ENCODE results near the gene C2. TPM values are rescaled to one million over a fixed set of nuclear protein-coding genes. Genes with fewer than 3 reads are reported as not detected.

The C2 gene
- total RNA-seq, 1 donor from 2014 or later, result 0.65 TPM

DNA sequence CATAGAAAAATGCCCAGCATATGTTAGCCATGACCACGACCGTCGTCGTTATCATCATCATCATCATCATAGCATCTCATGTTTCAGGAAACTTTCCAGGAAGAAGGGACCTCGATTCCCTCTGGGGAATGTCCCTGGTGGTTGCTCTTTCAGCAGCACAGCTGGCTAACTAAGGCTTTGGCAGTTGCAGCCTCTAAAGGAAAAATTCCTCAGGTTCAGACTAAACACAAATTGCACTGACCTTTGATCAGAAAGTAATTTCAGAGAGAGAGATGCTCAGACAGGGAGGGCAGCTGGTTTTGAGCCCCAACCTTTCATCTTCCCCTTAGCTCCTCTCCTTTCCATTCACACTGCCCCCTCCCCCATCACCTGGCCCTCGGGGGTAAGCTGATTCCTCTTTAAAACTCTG, 12.7 kb downstream of the C2 start:
- Mint-ChIP-seq H3K27ac (no peak overlapping the region), H3K36me3 (ENCODE audit: insufficient read depth) (no peaks in the 10 kb centered on the region), H3K4me3 (ENCODE audit: low read depth) (no peak overlapping the region)

DNA sequence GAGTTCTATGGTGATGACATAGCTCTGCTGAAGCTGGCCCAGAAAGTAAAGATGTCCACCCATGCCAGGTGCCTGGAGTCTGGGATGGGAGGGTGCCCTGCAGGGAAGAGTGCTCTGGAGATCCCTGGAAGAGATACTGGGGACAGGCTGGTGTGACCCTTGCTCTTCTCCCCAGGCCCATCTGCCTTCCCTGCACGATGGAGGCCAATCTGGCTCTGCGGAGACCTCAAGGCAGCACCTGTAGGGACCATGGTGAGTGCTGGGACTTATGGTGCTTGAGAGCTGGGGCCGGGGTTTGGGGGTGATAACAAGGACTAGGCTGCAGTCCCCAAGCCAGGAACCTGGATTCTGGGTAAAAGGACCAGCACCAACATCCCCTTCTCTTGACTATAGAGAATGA, 16.2 kb downstream of the C2 start:
- TF ChIP-seq, protein P1, sequence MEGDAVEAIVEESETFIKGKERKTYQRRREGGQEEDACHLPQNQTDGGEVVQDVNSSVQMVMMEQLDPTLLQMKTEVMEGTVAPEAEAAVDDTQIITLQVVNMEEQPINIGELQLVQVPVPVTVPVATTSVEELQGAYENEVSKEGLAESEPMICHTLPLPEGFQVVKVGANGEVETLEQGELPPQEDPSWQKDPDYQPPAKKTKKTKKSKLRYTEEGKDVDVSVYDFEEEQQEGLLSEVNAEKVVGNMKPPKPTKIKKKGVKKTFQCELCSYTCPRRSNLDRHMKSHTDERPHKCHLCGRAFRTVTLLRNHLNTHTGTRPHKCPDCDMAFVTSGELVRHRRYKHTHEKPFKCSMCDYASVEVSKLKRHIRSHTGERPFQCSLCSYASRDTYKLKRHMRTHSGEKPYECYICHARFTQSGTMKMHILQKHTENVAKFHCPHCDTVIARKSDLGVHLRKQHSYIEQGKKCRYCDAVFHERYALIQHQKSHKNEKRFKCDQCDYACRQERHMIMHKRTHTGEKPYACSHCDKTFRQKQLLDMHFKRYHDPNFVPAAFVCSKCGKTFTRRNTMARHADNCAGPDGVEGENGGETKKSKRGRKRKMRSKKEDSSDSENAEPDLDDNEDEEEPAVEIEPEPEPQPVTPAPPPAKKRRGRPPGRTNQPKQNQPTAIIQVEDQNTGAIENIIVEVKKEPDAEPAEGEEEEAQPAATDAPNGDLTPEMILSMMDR (IDR thresholded peaks at IDR 0.05; ENCODE audit: unreplicated experiment), result no peak
- Mint-ChIP-seq H3K27me3 (peaks cover 11% of the 10 kb centered on the region), H3K4me3 (ENCODE audit: low read depth) (no peak overlapping the region), H3K36me3 (ENCODE audit: insufficient read depth) (no peaks in the 10 kb centered on the region), H3K9me3 (ENCODE audit: low read depth) (no peaks in the 10 kb centered on the region), H3K27ac (no peak overlapping the region), H3K4me1 (ENCODE audit: low read depth) (peaks cover 19% of the 10 kb centered on the region)
- no peak for DNase-seq (ENCODE audit: low spot score, unreplicated experiment)

More for the DNA sequence above, 12.7 kb downstream of the C2 start:
- peaks cover 4% of the 10 kb centered on the region for H3K4me1 Mint-ChIP-seq (ENCODE audit: low read depth)
- TF ChIP-seq, protein P1 (IDR thresholded peaks at IDR 0.05; ENCODE audit: unreplicated experiment), result no peak
- peaks cover 5% of the 10 kb centered on the region for H3K27me3 Mint-ChIP-seq
- no peak for DNase-seq (ENCODE audit: low spot score, unreplicated experiment)
- no peaks in the 10 kb centered on the region for H3K9me3 Mint-ChIP-seq (ENCODE audit: low read depth)

GRCh38 chr6:31945154-31945506, 17.6 kb downstream of the C2 start:
- no peaks in the 10 kb centered on the region for H3K36me3 Mint-ChIP-seq (ENCODE audit: insufficient read depth)
- no peak for DNase-seq (ENCODE audit: low spot score, unreplicated experiment)
- peak overlapping the region; percentile 71 for H3K27ac Mint-ChIP-seq
- H3K9me3 Mint-ChIP-seq (ENCODE audit: low read depth), result no peaks in the 10 kb centered on the region
- H3K4me1 Mint-ChIP-seq (ENCODE audit: low read depth), result peaks cover 19% of the 10 kb centered on the region
- H3K4me3 Mint-ChIP-seq (ENCODE audit: low read depth), result no peak overlapping the region
- TF ChIP-seq, protein P1 (IDR thresholded peaks at IDR 0.05; ENCODE audit: unreplicated experiment), result no peak
- peaks cover 11% of the 10 kb centered on the region for H3K27me3 Mint-ChIP-seq

- peaks cover 17% of the 10 kb centered on the region for H3K4me1 Mint-ChIP-seq (ENCODE audit: low read depth)
- no peak for DNase-seq (ENCODE audit: low spot score, unreplicated experiment)
- TF ChIP-seq, protein P1 (IDR thresholded peaks at IDR 0.05; ENCODE audit: unreplicated experiment), result no peak
- no peaks in the 10 kb centered on the region for H3K9me3 Mint-ChIP-seq (ENCODE audit: low read depth)
- peaks cover 11% of the 10 kb centered on the region for H3K27me3 Mint-ChIP-seq
- peak within 1 kb of the TSS; percentile 71 for H3K27ac Mint-ChIP-seq
- H3K4me3 Mint-ChIP-seq (ENCODE audit: low read depth), result peak within 1 kb of the TSS; percentile 33
- no peaks in the 10 kb centered on the region for H3K36me3 Mint-ChIP-seq (ENCODE audit: insufficient read depth)
Measured at GRCh38 chr6:31945507-31946369, 18.2 kb downstream of the C2 start, which contains the start of gene CFB. Gene CFB, plus strand, starts transcription at chr6:31946095. Its CDS starts 127 bp downstream, at chr6:31946222.

DNA sequence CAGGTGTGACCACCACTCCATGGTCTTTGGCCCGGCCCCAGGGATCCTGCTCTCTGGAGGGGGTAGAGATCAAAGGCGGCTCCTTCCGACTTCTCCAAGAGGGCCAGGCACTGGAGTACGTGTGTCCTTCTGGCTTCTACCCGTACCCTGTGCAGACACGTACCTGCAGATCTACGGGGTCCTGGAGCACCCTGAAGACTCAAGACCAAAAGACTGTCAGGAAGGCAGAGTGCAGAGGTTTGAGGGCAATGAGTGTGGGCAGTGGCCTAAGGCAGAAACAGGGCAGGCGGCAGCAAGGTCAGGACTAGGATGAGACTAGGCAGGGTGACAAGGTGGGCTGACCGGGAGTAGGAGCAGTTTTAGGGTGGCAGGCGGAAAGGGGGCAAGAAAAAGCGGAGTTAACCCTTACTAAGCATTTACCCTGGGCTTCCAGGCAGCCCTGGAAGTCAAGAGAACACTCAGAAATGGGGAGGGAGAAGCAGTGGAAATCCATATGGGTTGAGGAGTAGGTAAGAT, 18.9 kb downstream of the C2 start:
- TF ChIP-seq, protein P1 (IDR thresholded peaks at IDR 0.05; ENCODE audit: unreplicated experiment), result no peak
- Mint-ChIP-seq H3K4me3 (ENCODE audit: low read depth) (no peak overlapping the region), H3K36me3 (ENCODE audit: insufficient read depth) (no peaks in the 10 kb centered on the region), H3K27me3 (peaks cover 11% of the 10 kb centered on the region), H3K4me1 (ENCODE audit: low read depth) (peaks cover 17% of the 10 kb centered on the region), H3K9me3 (ENCODE audit: low read depth) (no peaks in the 10 kb centered on the region), H3K27ac (no peak overlapping the region)
- no peak for DNase-seq (ENCODE audit: low spot score, unreplicated experiment)
